Loucy (cell line): Measurements from ENCODE around the gene TNIP3.

Source experiments
- CTCF ChIP-seq: fragments of 200-600 bp; sonication (generic); conservative IDR thresholded peaks from 2 replicates; pipeline ENCODE4 v1.5.1; 2014; ENCODE audit warnings: mild to moderate bottlenecking, antibody characterized with exemption, low read length
- EZH2phosphoT487 ChIP-seq: fragments of 200-600 bp; IDR thresholded peaks from 2 replicates; pipeline ENCODE4 v1.6.1; 2018; ENCODE audit warnings: antibody characterized with exemption, mild to moderate bottlenecking, moderate library complexity, borderline replicate concordance

GRCh38 chr4:121182296-121182695 lies 18.2 kb upstream of the TNIP3 start:
- TF ChIP-seq CTCF (no peak), EZH2phosphoT487 (no peak)
